ENCODE measurements around the gene STRA6.

DNA sequence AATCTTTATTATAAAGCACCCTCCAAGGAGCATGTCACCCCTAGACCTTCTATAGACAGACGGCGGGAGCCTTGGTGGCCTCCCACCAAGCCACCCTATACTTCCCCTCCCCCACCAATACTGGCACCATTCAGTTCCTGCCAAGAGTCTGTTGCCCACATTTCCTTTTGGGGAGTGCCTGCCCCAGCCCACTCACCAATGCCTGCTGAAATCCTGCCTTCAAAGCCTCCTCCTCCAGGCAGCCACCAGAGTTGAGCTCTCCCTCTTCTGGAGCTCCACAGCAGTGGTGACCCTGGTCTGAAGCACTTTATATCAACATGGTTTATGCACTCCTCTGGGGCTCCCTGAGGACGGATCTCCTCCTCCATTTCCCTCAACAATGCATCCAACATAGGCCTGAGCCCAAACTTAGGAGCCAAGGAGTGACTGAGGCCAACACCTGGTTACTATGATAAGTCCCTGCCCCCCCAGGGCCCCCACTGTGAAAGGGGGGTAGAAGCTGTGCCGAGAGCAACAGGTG, 42.3 kb upstream of the STRA6 start:
- TF ChIP-seq, protein P1, sequence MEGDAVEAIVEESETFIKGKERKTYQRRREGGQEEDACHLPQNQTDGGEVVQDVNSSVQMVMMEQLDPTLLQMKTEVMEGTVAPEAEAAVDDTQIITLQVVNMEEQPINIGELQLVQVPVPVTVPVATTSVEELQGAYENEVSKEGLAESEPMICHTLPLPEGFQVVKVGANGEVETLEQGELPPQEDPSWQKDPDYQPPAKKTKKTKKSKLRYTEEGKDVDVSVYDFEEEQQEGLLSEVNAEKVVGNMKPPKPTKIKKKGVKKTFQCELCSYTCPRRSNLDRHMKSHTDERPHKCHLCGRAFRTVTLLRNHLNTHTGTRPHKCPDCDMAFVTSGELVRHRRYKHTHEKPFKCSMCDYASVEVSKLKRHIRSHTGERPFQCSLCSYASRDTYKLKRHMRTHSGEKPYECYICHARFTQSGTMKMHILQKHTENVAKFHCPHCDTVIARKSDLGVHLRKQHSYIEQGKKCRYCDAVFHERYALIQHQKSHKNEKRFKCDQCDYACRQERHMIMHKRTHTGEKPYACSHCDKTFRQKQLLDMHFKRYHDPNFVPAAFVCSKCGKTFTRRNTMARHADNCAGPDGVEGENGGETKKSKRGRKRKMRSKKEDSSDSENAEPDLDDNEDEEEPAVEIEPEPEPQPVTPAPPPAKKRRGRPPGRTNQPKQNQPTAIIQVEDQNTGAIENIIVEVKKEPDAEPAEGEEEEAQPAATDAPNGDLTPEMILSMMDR (IDR thresholded peaks at IDR 0.05) = no peak
- no peak for TF ChIP-seq POLR2A (IDR thresholded peaks at IDR 0.05)

All from esophagus squamous epithelium (tissue), 4 donors.